GM12878 (cell line): ENCODE results near the gene CACNG5. TPM values are rescaled to one million over a fixed set of nuclear protein-coding genes. Genes with fewer than 3 reads are reported as not detected.

Experiments
- ATAC-seq: fragments of 200-7000 bp; cut with Tn5 transposase; 3 replicates; pipeline ENCODE4 v1.9.1; 2020; ENCODE audit warnings: mild to moderate bottlenecking, moderate library complexity
- BruUV-seq: library from RNA; stranded (reverse); fragments of 400-500 nt; replicated peaks from 2 replicates; lab custom pipeline; 2021; lab: Mats Ljungman, UMichigan
- CTCF ChIA-PET: fragments of 300-600 bp; sonication (Branson Sonifier 250); formaldehyde crosslinking; extraction: SDS; loops from one replicate; lab custom pipeline; 2021; ENCODE audit warnings: inconsistent platforms; lab: Yijun Ruan, JAX
- POLR2A ChIA-PET: fragments of 350-600 bp; formaldehyde crosslinking; extraction: SDS; loops from one replicate; lab custom pipeline; 2021; ENCODE audit warnings: inconsistent platforms; lab: Charles Lee
- RAD21 ChIA-PET: fragments of 300-600 bp; sonication (Branson Sonifier 250); formaldehyde crosslinking; loops from one replicate; lab custom pipeline; 2023; ENCODE audit warnings: antibody characterized with exemption; ENCODE audit not compliant: unreplicated experiment; lab: Charles Lee
- SMC1A ChIA-PET: fragments of 300-600 bp; sonication (Branson Sonifier 250); formaldehyde crosslinking; loops from one replicate; lab custom pipeline; 2023; ENCODE audit not compliant: unreplicated experiment, uncharacterized antibody; lab: Charles Lee
- DNase-seq: peaks from one replicate; pipeline ENCODE4 v3.0.0-alpha.2; 2011; ENCODE audit warnings: low read depth, low spot score
- FAIRE-seq: peaks from 3 replicates; lab custom pipeline; 2011; peaks lifted over from hg19 to GRCh38; lab: Jason Lieb, UNC
- H2AFZ ChIP-seq: 2 replicates; pipeline ENCODE4 v1.6.0; 2011; ENCODE audit warnings: low read depth, low read length, control low read depth; ENCODE audit not compliant: control insufficient read depth
- H3K27ac ChIP-seq: 2 replicates; pipeline ENCODE4 v1.5.1; 2011; ENCODE audit warnings: control low read depth; ENCODE audit not compliant: control insufficient read depth, insufficient read depth
- H3K27me3 ChIP-seq, 2 experiments: replicated peaks in 1 of 2; 2 replicates each; pipeline versions ENCODE4 v1.6.0 to v1.6.1; 2011; ENCODE audit warnings: low read length in 1 of 2; ENCODE audit not compliant: control insufficient read depth in 2 of 2, insufficient read depth in 2 of 2
- H3K36me3 ChIP-seq, 2 experiments: 2 replicates each; pipeline ENCODE4 v1.5.1; 2011; ENCODE audit warnings: low read length in 1 of 2; ENCODE audit not compliant: control insufficient read depth in 2 of 2, insufficient read depth in 2 of 2
- H3K4me1 ChIP-seq: 2 replicates; pipeline ENCODE4 v1.6.1; 2011; ENCODE audit warnings: mild to moderate bottlenecking, low read length, moderate library complexity, mixed read lengths; ENCODE audit not compliant: control insufficient read depth, insufficient read depth
- H3K4me2 ChIP-seq: 2 replicates; pipeline ENCODE4 v1.6.0; 2011; ENCODE audit warnings: control low read depth; ENCODE audit not compliant: control insufficient read depth, insufficient read depth
- H3K4me3 ChIP-seq: fragments of 200-600 bp; sonication (generic); 2 replicates; pipeline ENCODE4 v1.5.1; 2016
- H3K79me2 ChIP-seq: 2 replicates; pipeline ENCODE4 v1.6.0; 2011; ENCODE audit warnings: low read length; ENCODE audit not compliant: control insufficient read depth, insufficient read depth
- H3K9ac ChIP-seq: 2 replicates; pipeline ENCODE4 v1.8.0; 2011; ENCODE audit warnings: low read length, control low read depth, mixed read lengths; ENCODE audit not compliant: control insufficient read depth, insufficient read depth
- H3K9me3 ChIP-seq: replicated peaks from 3 replicates; pipeline ENCODE4 v1.5.1; 2011; ENCODE audit warnings: mild to moderate bottlenecking, low read length; ENCODE audit not compliant: control insufficient read depth, insufficient read depth
- H4K20me1 ChIP-seq: 2 replicates; pipeline ENCODE4 v1.6.0; 2011; ENCODE audit not compliant: control insufficient read depth, insufficient read depth
- CHD2 ChIP-seq: IDR thresholded peaks from 2 replicates; pipeline ENCODE4 v1.6.1; 2011; ENCODE audit warnings: low read depth, low read length, improper control_type of control experiment, borderline replicate concordance
- CHD4 ChIP-seq: fragments of 200-600 bp; sonication (generic); IDR thresholded peaks from 2 replicates; pipeline ENCODE4 v1.6.1; 2016; ENCODE audit warnings: mild to moderate bottlenecking
- DPF2 ChIP-seq: fragments of 450-650 bp; IDR thresholded peaks from 2 replicates; pipeline ENCODE4 v1.6.1; 2017; ENCODE audit warnings: mild to moderate bottlenecking
- FOS ChIP-seq: IDR thresholded peaks from 3 replicates; pipeline ENCODE4 v1.6.1; 2011; ENCODE audit warnings: borderline replicate concordance; ENCODE audit not compliant: insufficient read length; ENCODE audit errors: extremely low read depth
- MTA3 ChIP-seq: IDR thresholded peaks from 2 replicates; pipeline ENCODE4 v1.6.1; 2012; ENCODE audit warnings: low read length, inconsistent platforms, borderline replicate concordance
- NFIC ChIP-seq: IDR thresholded peaks from 2 replicates; pipeline ENCODE4 v1.6.1; 2012; ENCODE audit warnings: low read depth, mild to moderate bottlenecking, inconsistent platforms, low read length, moderate library complexity
- SMAD1 ChIP-seq: fragments of 450-650 bp; IDR thresholded peaks from 2 replicates; pipeline ENCODE4 v1.6.1; 2018; ENCODE audit warnings: mild to moderate bottlenecking, low read depth; ENCODE audit not compliant: partially characterized antibody
- SREBF2 ChIP-seq: IDR thresholded peaks from 2 replicates; pipeline ENCODE4 v1.6.1; 2012; ENCODE audit warnings: mild to moderate bottlenecking, low read length
- USF1 ChIP-seq: IDR thresholded peaks from 2 replicates; pipeline ENCODE4 v1.6.1; 2011; ENCODE audit warnings: borderline replicate concordance, low read depth, mild to moderate bottlenecking, moderate library complexity, mixed read lengths, low read length; ENCODE audit not compliant: insufficient read depth; ENCODE audit errors: extremely low read length
- WGBS: methylation state at CpG from one replicate; pipeline ENCODE4 v1.1.6; 2016; ENCODE audit warnings: low lambda C conversion rate; ENCODE audit not compliant: insufficient replicate concordance, insufficient coverage; ENCODE audit errors: missing lambda C conversion rate; 5-methylcytosine and 5-hydroxymethylcytosine counted together
- in situ Hi-C: fragments of 300-500 bp; cut with MboI; formaldehyde crosslinking; loops from 9 replicates; pipeline ENCODE4 v1.14.3; 2018; ENCODE audit warnings: mixed read lengths
- intact Hi-C: fragments of 100-400 bp; cut with micrococcal nuclease; formaldehyde crosslinking; loops from one replicate; pipeline ENCODE4 v1.14.2; 2022; ENCODE audit not compliant: unreplicated experiment
- polyA plus RNA-seq, 11 experiments: library from polyadenylated mRNA; depleted of rRNA in 4 of 11; unstranded in 6 of 11; stranded (reverse) in 5 of 11; fragments of >200 nt; fragmentation: Nextera tagmentation in 4 of 11; fragmentation: Illumina TruSeq in 1 of 11; extraction: Ambion mirVana in 4 of 11; extraction: Trizol in 1 of 11; gene quantifications; 1 replicate in 1 of 11; 2 replicates in 10 of 11; pipeline versions ENCODE4 v1.2.1 to v1.2.3, GENCODE V29; 2011 to 2016; ENCODE audit warnings: inconsistent platforms in 2 of 11, missing spikeins in 2 of 11, low read depth in 1 of 11
- total RNA-seq, 4 experiments: library from RNA; depleted of rRNA in 3 of 4; stranded (reverse); fragments of >200 nt in 3 of 4; fragmentation: Illumina TruSeq in 1 of 4; extraction: Trizol in 1 of 4; gene quantifications; 2 replicates each; pipeline versions ENCODE4 v1.2.1 to v1.2.3, GENCODE V29; 2013 to 2021
- TF ChIP-seq, protein P1 (sequence below): fragments of 450-650 bp; IDR thresholded peaks from 2 replicates; pipeline ENCODE4 v1.6.1; 2014; ENCODE audit warnings: mild to moderate bottlenecking
- TF ChIP-seq, protein P2 (sequence below): fragments of 450-650 bp; IDR thresholded peaks from 2 replicates; pipeline ENCODE4 v1.6.1; 2018; ENCODE audit warnings: borderline replicate concordance, mild to moderate bottlenecking; ENCODE audit not compliant: partially characterized antibody

The CACNG5 gene
- total and polyA plus RNA-seq, 10 of the 15 experiments (the other 5 are each of a cell fraction or from before 2014, with no cell fraction given): not detected

DNA sequence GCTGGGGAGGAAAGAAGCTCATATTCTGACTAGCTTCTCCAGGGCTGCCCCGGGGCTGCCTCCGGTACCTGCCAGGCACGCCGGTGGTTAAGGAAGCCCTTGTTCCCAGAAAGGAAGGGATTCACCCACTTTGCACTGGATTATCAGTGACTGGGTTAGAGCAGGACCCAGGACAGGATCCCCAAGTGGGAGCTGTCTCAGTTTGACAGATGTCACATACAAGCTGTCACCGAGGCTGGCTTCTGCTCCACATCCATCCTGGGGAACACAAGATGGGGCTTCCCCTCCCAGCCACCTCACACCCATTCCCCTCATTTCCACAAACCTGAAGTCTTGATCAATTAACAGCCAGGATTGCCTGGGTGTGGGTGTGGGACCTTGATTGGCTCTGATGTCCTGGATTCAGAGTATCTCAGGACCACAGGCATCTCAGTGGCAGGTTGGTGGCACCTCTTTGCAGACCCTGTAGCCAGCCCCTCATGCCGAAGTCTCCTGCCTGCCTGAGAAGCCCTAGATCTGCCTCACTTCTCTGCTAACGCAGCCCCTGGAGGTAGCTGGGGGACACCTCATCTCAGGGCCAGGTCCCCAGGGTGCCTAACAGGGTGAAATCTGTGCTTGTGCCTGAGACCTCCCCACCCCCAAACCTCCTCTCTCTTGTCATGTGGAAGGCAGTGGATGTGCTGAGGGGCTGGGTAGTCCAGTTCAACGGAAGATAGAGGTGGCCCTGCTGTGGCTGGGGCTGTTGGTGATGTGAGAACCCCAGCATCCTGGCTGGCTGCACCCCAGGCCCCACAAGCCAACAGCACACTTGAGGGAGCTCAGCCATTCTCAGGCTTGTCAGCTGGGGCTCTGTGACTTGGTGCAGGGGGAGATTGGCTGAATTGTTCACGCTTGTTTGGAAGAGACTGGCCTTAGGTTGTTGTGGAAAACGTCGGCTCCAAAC is 1.4 kb downstream of the CACNG5 start:
- TF ChIP-seq, protein P1, sequence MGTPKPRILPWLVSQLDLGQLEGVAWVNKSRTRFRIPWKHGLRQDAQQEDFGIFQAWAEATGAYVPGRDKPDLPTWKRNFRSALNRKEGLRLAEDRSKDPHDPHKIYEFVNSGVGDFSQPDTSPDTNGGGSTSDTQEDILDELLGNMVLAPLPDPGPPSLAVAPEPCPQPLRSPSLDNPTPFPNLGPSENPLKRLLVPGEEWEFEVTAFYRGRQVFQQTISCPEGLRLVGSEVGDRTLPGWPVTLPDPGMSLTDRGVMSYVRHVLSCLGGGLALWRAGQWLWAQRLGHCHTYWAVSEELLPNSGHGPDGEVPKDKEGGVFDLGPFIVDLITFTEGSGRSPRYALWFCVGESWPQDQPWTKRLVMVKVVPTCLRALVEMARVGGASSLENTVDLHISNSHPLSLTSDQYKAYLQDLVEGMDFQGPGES: no peak
- no peak for TF ChIP-seq NFIC
- TF ChIP-seq DPF2: no peak
- TF ChIP-seq SMAD1: no peak
- TF ChIP-seq CHD2: no peak
- TF ChIP-seq, protein P2, sequence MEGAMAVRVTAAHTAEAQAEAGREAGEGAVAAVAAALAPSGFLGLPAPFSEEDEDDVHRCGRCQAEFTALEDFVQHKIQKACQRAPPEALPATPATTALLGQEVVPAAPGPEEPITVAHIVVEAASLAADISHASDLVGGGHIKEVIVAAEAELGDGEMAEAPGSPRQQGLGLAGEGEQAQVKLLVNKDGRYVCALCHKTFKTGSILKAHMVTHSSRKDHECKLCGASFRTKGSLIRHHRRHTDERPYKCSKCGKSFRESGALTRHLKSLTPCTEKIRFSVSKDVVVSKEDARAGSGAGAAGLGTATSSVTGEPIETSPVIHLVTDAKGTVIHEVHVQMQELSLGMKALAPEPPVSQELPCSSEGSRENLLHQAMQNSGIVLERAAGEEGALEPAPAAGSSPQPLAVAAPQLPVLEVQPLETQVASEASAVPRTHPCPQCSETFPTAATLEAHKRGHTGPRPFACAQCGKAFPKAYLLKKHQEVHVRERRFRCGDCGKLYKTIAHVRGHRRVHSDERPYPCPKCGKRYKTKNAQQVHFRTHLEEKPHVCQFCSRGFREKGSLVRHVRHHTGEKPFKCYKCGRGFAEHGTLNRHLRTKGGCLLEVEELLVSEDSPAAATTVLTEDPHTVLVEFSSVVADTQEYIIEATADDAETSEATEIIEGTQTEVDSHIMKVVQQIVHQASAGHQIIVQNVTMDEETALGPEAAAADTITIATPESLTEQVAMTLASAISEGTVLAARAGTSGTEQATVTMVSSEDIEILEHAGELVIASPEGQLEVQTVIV: no peak
- no peak for TF ChIP-seq FOS
- TF ChIP-seq USF1: no peak
- no peak for TF ChIP-seq SREBF2
- no peak for TF ChIP-seq MTA3
- no peak for TF ChIP-seq CHD4
- Histone ChIP-seq H3K4me3 (no peak overlapping the region), H3K27ac (no peak overlapping the region), H3K36me3 (no peaks in the 10 kb centered on the region), H3K4me2 (no peak overlapping the region), H2AFZ (no peak overlapping the region), H3K9ac (no peak overlapping the region), H4K20me1 (no peaks in the 10 kb centered on the region), H3K9me3 (no peaks in the 10 kb centered on the region), H3K4me1 (no peaks in the 10 kb centered on the region), H3K27me3 (no peaks in the 10 kb centered on the region; a peak in 2 of 4 replicates), H3K79me2 (no peaks in the 10 kb centered on the region)
- in situ Hi-C loops (no loop called here), intact Hi-C loops (no loop called here)
- ChIA-PET CTCF (no interaction called here), SMC1A (no interaction called here), RAD21 (no interaction called here), POLR2A (no interaction called here)
- 53% methylated on average over 11 of the region's 11 CpGs for WGBS
- DNase-seq (no peak), FAIRE-seq (no peak), ATAC-seq (no peak)
- BruUV-seq: no TSS peak
